Measurements from ENCODE around the gene AFF2.

The AFF2 gene

DNA sequence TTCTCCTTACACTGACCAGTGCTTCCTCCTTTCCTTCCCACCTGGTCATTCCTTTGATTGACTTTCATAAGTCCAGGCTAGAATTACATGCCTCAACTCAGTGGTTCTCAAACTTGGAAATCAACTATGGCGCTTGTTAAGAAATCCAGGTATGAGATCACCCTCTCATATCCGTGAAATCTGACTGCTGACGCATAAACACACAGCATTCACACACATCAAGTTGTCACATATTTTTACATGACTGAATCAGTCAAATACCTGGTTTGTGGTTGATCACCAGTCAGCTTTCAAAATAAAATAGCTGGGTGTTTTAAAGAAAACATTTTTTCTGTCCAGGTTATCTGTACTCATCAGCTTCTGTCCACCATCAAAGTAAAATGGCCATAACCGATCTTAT is 433.5 kb downstream of the AFF2 start:
- Histone ChIP-seq H3K9me3 (replicated peaks; ENCODE audit: insufficient read depth, low read length) (no peaks in the 10 kb centered on the region), H4K20me1 (ENCODE audit: insufficient read depth, low read length) (no peaks in the 10 kb centered on the region), H3K4me2 (ENCODE audit: low read depth, low read length) (no peak overlapping the region), H3K9me2 (replicated peaks; ENCODE audit: insufficient read depth, low read length) (no peaks in the 10 kb centered on the region), H2AFZ (ENCODE audit: low read length) (no peak overlapping the region), H3K4me1 (ENCODE audit: low read length) (no peaks in the 10 kb centered on the region), H3K4me3 (ENCODE audit: low read length) (no peak overlapping the region), H3K9ac (ENCODE audit: low read length) (no peak overlapping the region), H3K27me3 (replicated peaks; ENCODE audit: insufficient read depth, low read length) (no peaks in the 10 kb centered on the region), H3K27ac (ENCODE audit: low read length) (no peak overlapping the region), H3K36me3 (replicated peaks; ENCODE audit: insufficient read depth, low read length) (no peaks in the 10 kb centered on the region), H3F3A (ENCODE audit: insufficient read depth, low read length) (no peaks in the 10 kb centered on the region), H3K79me2 (ENCODE audit: low read length) (no peaks in the 10 kb centered on the region)
- TF ChIP-seq, protein P1, sequence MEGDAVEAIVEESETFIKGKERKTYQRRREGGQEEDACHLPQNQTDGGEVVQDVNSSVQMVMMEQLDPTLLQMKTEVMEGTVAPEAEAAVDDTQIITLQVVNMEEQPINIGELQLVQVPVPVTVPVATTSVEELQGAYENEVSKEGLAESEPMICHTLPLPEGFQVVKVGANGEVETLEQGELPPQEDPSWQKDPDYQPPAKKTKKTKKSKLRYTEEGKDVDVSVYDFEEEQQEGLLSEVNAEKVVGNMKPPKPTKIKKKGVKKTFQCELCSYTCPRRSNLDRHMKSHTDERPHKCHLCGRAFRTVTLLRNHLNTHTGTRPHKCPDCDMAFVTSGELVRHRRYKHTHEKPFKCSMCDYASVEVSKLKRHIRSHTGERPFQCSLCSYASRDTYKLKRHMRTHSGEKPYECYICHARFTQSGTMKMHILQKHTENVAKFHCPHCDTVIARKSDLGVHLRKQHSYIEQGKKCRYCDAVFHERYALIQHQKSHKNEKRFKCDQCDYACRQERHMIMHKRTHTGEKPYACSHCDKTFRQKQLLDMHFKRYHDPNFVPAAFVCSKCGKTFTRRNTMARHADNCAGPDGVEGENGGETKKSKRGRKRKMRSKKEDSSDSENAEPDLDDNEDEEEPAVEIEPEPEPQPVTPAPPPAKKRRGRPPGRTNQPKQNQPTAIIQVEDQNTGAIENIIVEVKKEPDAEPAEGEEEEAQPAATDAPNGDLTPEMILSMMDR (IDR thresholded peaks at IDR 0.05; ENCODE audit: low read length) = no peak
- TF ChIP-seq EZH2 (optimal IDR thresholded peaks at IDR 0.05; ENCODE audit: low read depth, low read length) (no peak), EZH2phosphoT487 (IDR thresholded peaks at IDR 0.05; ENCODE audit: low read length) (no peak)
- DNase-seq = no peak

DNA sequence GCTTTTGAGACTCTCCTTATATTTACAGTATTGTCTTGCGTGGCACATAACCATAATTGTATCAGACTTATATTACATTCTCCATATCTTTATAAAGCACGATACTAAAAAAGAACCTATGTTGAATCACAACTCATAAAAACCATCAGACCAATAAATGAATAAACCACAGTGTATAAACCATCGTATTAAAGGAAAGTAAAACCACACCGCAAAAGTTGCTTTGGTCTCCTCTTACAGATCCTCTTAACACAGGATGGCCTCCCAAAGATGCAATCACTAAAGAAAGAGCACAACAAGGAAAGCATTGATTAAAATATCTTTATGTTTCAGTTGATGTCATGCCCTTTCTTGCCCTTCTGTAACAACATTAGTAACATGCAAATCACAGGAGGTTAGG is 437.9 kb downstream of the AFF2 start:
- no peaks in the 10 kb centered on the region for H3K9me3 ChIP-seq (replicated peaks; ENCODE audit: insufficient read depth, low read length)

DNA sequence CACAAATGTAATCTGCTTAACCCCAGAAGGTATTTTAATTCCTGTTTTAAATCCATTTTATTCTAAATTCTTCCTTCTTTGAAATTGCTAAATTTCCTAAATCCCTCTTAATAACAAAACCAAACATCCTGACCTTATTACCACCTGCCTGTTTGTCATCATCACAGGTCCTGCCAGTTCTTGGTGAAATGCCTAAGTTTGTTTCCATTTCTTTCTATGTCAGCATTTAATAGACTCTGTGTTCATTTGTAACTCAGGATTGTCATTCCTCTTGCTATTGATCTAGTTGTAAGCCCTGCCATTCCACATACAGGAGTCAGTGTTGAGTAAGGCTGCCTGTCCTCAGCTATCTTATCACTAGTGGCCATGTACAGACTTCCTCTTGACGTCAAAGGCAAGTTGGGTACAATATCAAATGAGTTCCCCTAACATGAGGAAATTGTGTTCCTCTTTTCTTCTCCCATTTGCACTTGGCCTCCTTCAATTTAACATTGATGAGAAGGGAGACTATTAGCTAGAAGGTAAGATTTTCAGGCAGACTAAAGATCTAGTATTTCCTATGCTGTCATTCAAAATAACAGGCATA is 440.1 kb downstream of the AFF2 start:
- H4K20me1 ChIP-seq (ENCODE audit: insufficient read depth, low read length) = no peaks in the 10 kb centered on the region
- H3F3A ChIP-seq (ENCODE audit: insufficient read depth, low read length) = no peaks in the 10 kb centered on the region
- H3K4me2 ChIP-seq (ENCODE audit: low read depth, low read length) = no peak overlapping the region
- no peak for DNase-seq
- H3K9me2 ChIP-seq (replicated peaks; ENCODE audit: insufficient read depth, low read length) = no peaks in the 10 kb centered on the region
- no peak for TF ChIP-seq EZH2phosphoT487 (IDR thresholded peaks at IDR 0.05; ENCODE audit: low read length)
- TF ChIP-seq EZH2 (optimal IDR thresholded peaks at IDR 0.05; ENCODE audit: low read depth, low read length) = no peak
- TF ChIP-seq, protein P1 (IDR thresholded peaks at IDR 0.05; ENCODE audit: low read length) = no peak
- no peak overlapping the region for H2AFZ ChIP-seq (ENCODE audit: low read length)
- H3K9me3 ChIP-seq (replicated peaks; ENCODE audit: insufficient read depth, low read length) = no peaks in the 10 kb centered on the region
- no peaks in the 10 kb centered on the region for H3K4me1 ChIP-seq (ENCODE audit: low read length)
- H3K9ac ChIP-seq (ENCODE audit: low read length) = no peak overlapping the region
- H3K27me3 ChIP-seq (replicated peaks; ENCODE audit: insufficient read depth, low read length) = no peaks in the 10 kb centered on the region
- H3K36me3 ChIP-seq (replicated peaks; ENCODE audit: insufficient read depth, low read length) = no peaks in the 10 kb centered on the region
- H3K27ac ChIP-seq (ENCODE audit: low read length) = no peak overlapping the region
- no peak overlapping the region for H3K4me3 ChIP-seq (ENCODE audit: low read length)
- H3K79me2 ChIP-seq (ENCODE audit: low read length) = no peaks in the 10 kb centered on the region

More for the DNA sequence above, 437.9 kb downstream of the AFF2 start:
- Histone ChIP-seq H3K9ac (ENCODE audit: low read length) (no peak overlapping the region), H3K4me3 (ENCODE audit: low read length) (no peak overlapping the region), H3K4me2 (ENCODE audit: low read depth, low read length) (no peak overlapping the region), H3F3A (ENCODE audit: insufficient read depth, low read length) (no peaks in the 10 kb centered on the region), H2AFZ (ENCODE audit: low read length) (no peak overlapping the region), H3K4me1 (ENCODE audit: low read length) (no peaks in the 10 kb centered on the region), H3K27ac (ENCODE audit: low read length) (no peak overlapping the region), H3K79me2 (ENCODE audit: low read length) (no peaks in the 10 kb centered on the region), H3K9me2 (replicated peaks; ENCODE audit: insufficient read depth, low read length) (no peaks in the 10 kb centered on the region), H3K27me3 (replicated peaks; ENCODE audit: insufficient read depth, low read length) (no peaks in the 10 kb centered on the region), H4K20me1 (ENCODE audit: insufficient read depth, low read length) (no peaks in the 10 kb centered on the region), H3K36me3 (replicated peaks; ENCODE audit: insufficient read depth, low read length) (no peaks in the 10 kb centered on the region)
- no peak for DNase-seq
- no peak for TF ChIP-seq EZH2 (optimal IDR thresholded peaks at IDR 0.05; ENCODE audit: low read depth, low read length)
- TF ChIP-seq EZH2phosphoT487 (IDR thresholded peaks at IDR 0.05; ENCODE audit: low read length) = no peak
- TF ChIP-seq, protein P1 (IDR thresholded peaks at IDR 0.05; ENCODE audit: low read length) = no peak
